ENCODE results near the gene DYRK1B.
A peak's percentile ranks its signal among the peaks of the same experiment; 100 is the strongest.

DYRK1B gene

GRCh38 chr19:39837978-39838377 is 4.0 kb upstream of the DYRK1B start:
- Histone ChIP-seq H3K36me3 (ENCODE audit: control insufficient read depth, insufficient read depth, low read length) (peaks cover 38% of the 10 kb centered on the region), H3K4me1 (ENCODE audit: control insufficient read depth, insufficient read depth, low read length) (peaks cover 3% of the 10 kb centered on the region), H3K4me3 (ENCODE audit: low read length) (no peak overlapping the region), H3K9ac (ENCODE audit: low read length) (no peak overlapping the region), H3K27me3 (ENCODE audit: control insufficient read depth, insufficient read depth, low read length) (no peaks in the 10 kb centered on the region), H3K27ac (ENCODE audit: low read depth, low read length) (no peak overlapping the region)

DNA sequence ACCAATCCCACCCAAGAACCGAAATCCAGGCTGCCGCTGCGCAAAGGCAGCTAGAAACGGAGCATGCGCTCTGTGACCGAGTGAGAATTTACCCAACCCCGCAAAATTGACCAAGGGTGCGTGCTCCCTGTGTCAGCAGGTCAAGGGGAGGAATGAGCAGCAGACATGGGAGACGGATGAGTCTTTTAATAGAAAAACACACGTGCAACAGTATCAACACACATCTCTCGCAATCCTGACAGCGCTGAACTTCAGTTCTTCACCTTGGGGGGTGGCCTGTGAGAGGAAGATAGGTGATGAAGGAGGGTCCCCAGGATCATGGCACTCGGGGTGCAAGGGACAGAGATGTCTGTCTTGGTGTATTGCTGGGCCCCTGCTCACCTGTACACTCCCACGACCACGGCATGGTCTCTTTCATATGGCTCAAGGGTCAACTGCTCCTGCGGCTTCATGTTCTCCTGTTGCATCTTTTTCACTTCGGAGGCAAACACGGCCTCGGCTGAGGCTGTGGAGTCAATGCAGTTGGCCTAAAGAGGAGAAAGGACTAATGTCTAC is 402 bp upstream of the DYRK1B start:
- peaks cover 51% of the 10 kb centered on the region for H3K36me3 ChIP-seq (ENCODE audit: control insufficient read depth, insufficient read depth, low read length)
- H3K27me3 ChIP-seq (ENCODE audit: control insufficient read depth, insufficient read depth, low read length): no peaks in the 10 kb centered on the region
- peak overlapping the region; percentile 97 for H3K4me3 ChIP-seq (ENCODE audit: low read length)
- peak overlapping the region; percentile 73 for H3K27ac ChIP-seq (ENCODE audit: low read depth, low read length)
- peaks cover 11% of the 10 kb centered on the region for H3K4me1 ChIP-seq (ENCODE audit: control insufficient read depth, insufficient read depth, low read length)
- no peak overlapping the region for H3K9ac ChIP-seq (ENCODE audit: low read length)

- H3K4me1 ChIP-seq (ENCODE audit: control insufficient read depth, insufficient read depth, low read length): peaks cover 11% of the 10 kb centered on the region
- H3K36me3 ChIP-seq (ENCODE audit: control insufficient read depth, insufficient read depth, low read length): peaks cover 45% of the 10 kb centered on the region
- H3K9ac ChIP-seq (ENCODE audit: low read length): peak overlapping the region; percentile 38
- peak overlapping the region; percentile 73 for H3K27ac ChIP-seq (ENCODE audit: low read depth, low read length)
- no peaks in the 10 kb centered on the region for H3K27me3 ChIP-seq (ENCODE audit: control insufficient read depth, insufficient read depth, low read length)
- H3K4me3 ChIP-seq (ENCODE audit: low read length): peak overlapping the region; percentile 97
Observed at GRCh38 chr19:39833160-39833463, 850 bp downstream of the DYRK1B start.

GRCh38 chr19:39832341-39833083 is 1.4 kb downstream of the DYRK1B start:
- Histone ChIP-seq H3K4me3 (ENCODE audit: low read length) (peak overlapping the region; percentile 97), H3K36me3 (ENCODE audit: control insufficient read depth, insufficient read depth, low read length) (peaks cover 43% of the 10 kb centered on the region)

DNA sequence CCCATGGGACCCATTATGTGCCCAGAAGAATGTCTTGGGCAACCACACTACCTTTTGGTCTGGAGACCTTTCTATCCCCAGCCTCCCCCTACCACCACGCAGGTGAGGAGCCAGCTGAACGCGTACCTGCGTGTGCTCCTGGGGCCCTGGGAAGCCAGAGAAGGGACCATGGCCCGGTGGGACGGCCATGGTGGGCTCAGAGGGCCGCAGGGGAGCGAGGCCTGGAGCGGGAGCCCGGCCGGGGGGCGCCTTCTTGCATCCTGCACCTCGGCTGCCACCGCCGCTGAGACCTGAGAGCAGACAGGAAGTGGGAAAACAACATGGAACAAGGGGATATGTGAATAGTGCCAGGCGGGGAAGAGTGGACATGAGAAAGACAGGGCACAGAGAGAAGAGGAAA is 2.3 kb downstream of the DYRK1B start:
- H3K36me3 ChIP-seq (ENCODE audit: control insufficient read depth, insufficient read depth, low read length): peaks cover 39% of the 10 kb centered on the region
- H3K4me3 ChIP-seq (ENCODE audit: low read length): no peak overlapping the region
- no peak overlapping the region for H3K9ac ChIP-seq (ENCODE audit: low read length)
- no peak overlapping the region for H3K27ac ChIP-seq (ENCODE audit: low read depth, low read length)
- H3K4me1 ChIP-seq (ENCODE audit: control insufficient read depth, insufficient read depth, low read length): peaks cover 11% of the 10 kb centered on the region
- H3K27me3 ChIP-seq (ENCODE audit: control insufficient read depth, insufficient read depth, low read length): no peaks in the 10 kb centered on the region

More at GRCh38 chr19:39832341-39833083, 1.4 kb downstream of the DYRK1B start:
- no peaks in the 10 kb centered on the region for H3K27me3 ChIP-seq (ENCODE audit: control insufficient read depth, insufficient read depth, low read length)
- H3K27ac ChIP-seq (ENCODE audit: low read depth, low read length): no peak overlapping the region
- no peak overlapping the region for H3K9ac ChIP-seq (ENCODE audit: low read length)
- peaks cover 11% of the 10 kb centered on the region for H3K4me1 ChIP-seq (ENCODE audit: control insufficient read depth, insufficient read depth, low read length)

DNA sequence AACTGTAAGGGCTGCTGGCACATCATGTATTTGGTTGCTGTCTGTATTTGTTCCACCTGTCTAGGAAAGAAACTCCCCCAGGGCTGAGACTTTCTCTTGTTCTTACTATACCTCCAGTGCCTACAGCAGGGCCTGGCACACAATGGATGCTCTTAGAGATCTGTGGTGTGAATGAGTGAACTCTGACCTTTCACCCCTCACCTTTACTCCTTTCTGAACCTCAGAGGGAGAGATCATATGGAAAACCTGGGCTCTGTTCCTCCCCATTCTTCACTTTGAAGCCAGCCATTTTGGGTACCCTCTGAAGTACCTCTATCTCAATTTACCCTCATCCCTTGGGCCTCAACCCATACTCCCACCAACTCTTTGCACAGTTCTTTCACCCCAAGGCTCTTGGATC is 3.1 kb downstream of the DYRK1B start:
- H3K4me1 ChIP-seq (ENCODE audit: control insufficient read depth, insufficient read depth, low read length): peaks cover 11% of the 10 kb centered on the region
- peaks cover 32% of the 10 kb centered on the region for H3K36me3 ChIP-seq (ENCODE audit: control insufficient read depth, insufficient read depth, low read length)
- H3K27ac ChIP-seq (ENCODE audit: low read depth, low read length): no peak overlapping the region
- no peak overlapping the region for H3K4me3 ChIP-seq (ENCODE audit: low read length)
- H3K9ac ChIP-seq (ENCODE audit: low read length): no peak overlapping the region
- H3K27me3 ChIP-seq (ENCODE audit: control insufficient read depth, insufficient read depth, low read length): no peaks in the 10 kb centered on the region

DNA sequence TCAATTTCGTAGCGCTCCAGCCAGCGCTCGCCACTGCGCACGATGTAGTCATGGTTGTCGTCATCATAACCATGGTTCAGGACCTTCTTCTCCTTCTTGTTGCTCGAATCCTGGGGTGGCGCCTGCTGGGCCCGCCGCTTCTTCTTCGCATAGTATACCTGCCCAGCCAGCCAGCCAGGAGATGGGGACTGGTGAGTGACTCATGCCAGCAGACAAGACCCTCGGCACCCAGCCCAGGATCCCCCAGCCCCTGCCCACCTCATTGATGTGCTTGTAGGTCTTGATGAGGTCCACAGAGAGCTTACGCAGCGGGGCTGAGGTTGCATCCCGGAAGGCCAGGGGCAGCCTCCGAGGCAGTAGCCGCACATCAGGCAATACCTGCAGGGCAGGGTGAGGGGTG is 3.6 kb downstream of the DYRK1B start:
- no peak overlapping the region for H3K27ac ChIP-seq (ENCODE audit: low read depth, low read length)
- H3K9ac ChIP-seq (ENCODE audit: low read length): no peak overlapping the region
- H3K4me1 ChIP-seq (ENCODE audit: control insufficient read depth, insufficient read depth, low read length): peaks cover 11% of the 10 kb centered on the region
- peaks cover 28% of the 10 kb centered on the region for H3K36me3 ChIP-seq (ENCODE audit: control insufficient read depth, insufficient read depth, low read length)
- H3K4me3 ChIP-seq (ENCODE audit: low read length): no peak overlapping the region
- H3K27me3 ChIP-seq (ENCODE audit: control insufficient read depth, insufficient read depth, low read length): no peaks in the 10 kb centered on the region

DNA sequence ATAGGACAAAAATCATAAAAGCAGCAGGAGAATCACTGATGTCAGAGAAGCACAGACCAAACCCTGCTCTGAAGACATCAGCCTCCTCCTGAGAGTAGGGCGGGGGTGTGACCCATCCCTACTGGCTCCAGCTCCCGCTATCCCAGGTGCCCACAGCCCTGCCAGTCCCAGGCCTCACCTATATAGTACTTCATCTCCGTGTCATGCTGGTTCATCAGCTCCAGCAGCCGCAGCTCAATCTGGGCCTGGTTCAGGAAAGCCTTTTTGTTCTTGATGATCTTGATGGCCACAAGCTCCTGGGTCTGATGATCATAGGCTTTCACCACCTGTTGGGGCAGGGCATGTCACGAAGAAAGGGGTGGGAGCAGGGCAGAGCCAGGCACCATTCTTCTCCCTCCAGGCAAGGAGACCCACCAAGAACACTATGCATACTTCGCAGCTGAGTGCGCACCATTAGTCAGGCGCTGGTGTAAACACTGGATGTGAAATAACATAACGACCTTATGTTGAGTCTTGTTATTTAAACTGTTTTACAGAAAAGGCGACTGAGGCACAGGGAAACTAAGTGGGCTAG is 4.2 kb downstream of the DYRK1B start:
- H3K4me1 ChIP-seq (ENCODE audit: control insufficient read depth, insufficient read depth, low read length): peaks cover 11% of the 10 kb centered on the region
- no peaks in the 10 kb centered on the region for H3K27me3 ChIP-seq (ENCODE audit: control insufficient read depth, insufficient read depth, low read length)
- no peak overlapping the region for H3K9ac ChIP-seq (ENCODE audit: low read length)
- H3K4me3 ChIP-seq (ENCODE audit: low read length): no peak overlapping the region
- H3K27ac ChIP-seq (ENCODE audit: low read depth, low read length): no peak overlapping the region
- H3K36me3 ChIP-seq (ENCODE audit: control insufficient read depth, insufficient read depth, low read length): peaks cover 28% of the 10 kb centered on the region

DNA sequence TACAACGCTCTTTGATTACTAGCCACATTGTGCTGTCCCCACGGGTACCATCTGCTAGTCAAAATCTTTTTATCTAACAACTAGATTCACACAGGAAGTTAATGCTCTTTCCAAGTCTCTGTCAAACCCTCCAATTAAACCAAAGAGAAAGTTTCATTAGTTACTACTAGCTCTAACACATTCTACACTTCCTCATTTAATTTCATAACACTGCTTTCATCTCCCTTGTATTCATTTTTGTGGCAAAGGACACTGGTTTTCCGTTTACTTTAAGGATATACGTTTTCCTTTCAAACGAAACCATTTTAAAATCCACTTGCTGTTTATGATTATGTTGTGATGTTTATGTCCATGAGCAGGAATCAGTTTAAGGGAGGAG is 5.3 kb downstream of the DYRK1B start:
- Histone ChIP-seq H3K9ac (ENCODE audit: low read length) (no peak overlapping the region), H3K27me3 (ENCODE audit: control insufficient read depth, insufficient read depth, low read length) (no peaks in the 10 kb centered on the region), H3K4me1 (ENCODE audit: control insufficient read depth, insufficient read depth, low read length) (peaks cover 10% of the 10 kb centered on the region), H3K4me3 (ENCODE audit: low read length) (no peak overlapping the region), H3K36me3 (ENCODE audit: control insufficient read depth, insufficient read depth, low read length) (peaks cover 28% of the 10 kb centered on the region), H3K27ac (ENCODE audit: low read depth, low read length) (no peak overlapping the region)

DNA sequence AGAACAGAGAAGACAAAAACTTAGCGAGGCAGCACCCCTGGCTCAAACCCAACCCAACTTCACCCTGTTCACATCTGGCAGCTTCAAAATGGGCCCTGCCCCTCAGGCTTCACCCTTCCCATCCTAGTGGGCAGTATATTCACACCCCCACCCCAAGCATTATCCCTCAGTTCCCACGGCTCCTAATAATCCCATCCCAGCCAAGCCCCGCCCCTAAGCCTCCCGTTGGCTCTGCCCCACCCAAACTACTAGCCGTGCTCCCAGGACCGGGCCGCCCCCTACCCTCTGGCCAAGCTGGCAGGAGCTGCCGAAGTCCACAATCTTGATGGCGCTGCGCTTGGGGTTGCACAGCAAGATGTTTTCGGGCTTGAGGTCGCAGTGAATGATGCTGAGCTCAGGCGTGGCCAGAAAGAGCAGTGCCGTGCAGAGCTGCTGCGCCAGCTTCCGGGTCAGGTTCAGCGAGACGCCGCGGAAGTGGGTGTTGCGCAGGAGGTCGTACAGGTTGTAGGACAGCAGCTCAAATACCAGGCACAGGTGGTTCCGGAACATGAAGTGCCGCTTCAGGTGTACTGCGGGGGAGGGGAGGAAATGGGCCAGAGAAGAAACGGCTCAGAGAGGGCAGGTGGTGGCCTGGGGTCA is 5.8 kb downstream of the DYRK1B start:
- peaks cover 12% of the 10 kb centered on the region for H3K4me1 ChIP-seq (ENCODE audit: control insufficient read depth, insufficient read depth, low read length)
- no peak overlapping the region for H3K27ac ChIP-seq (ENCODE audit: low read depth, low read length)
- no peaks in the 10 kb centered on the region for H3K27me3 ChIP-seq (ENCODE audit: control insufficient read depth, insufficient read depth, low read length)
- no peak overlapping the region for H3K9ac ChIP-seq (ENCODE audit: low read length)
- H3K36me3 ChIP-seq (ENCODE audit: control insufficient read depth, insufficient read depth, low read length): peaks cover 28% of the 10 kb centered on the region
- no peak overlapping the region for H3K4me3 ChIP-seq (ENCODE audit: low read length)

GRCh38 chr19:39827216-39827615 is 6.7 kb downstream of the DYRK1B start:
- Histone ChIP-seq H3K4me1 (ENCODE audit: control insufficient read depth, insufficient read depth, low read length) (peaks cover 6% of the 10 kb centered on the region), H3K27ac (ENCODE audit: low read depth, low read length) (no peak overlapping the region), H3K27me3 (ENCODE audit: control insufficient read depth, insufficient read depth, low read length) (no peaks in the 10 kb centered on the region), H3K4me3 (ENCODE audit: low read length) (no peak overlapping the region), H3K9ac (ENCODE audit: low read length) (no peak overlapping the region), H3K36me3 (ENCODE audit: control insufficient read depth, insufficient read depth, low read length) (peaks cover 28% of the 10 kb centered on the region)

DNA sequence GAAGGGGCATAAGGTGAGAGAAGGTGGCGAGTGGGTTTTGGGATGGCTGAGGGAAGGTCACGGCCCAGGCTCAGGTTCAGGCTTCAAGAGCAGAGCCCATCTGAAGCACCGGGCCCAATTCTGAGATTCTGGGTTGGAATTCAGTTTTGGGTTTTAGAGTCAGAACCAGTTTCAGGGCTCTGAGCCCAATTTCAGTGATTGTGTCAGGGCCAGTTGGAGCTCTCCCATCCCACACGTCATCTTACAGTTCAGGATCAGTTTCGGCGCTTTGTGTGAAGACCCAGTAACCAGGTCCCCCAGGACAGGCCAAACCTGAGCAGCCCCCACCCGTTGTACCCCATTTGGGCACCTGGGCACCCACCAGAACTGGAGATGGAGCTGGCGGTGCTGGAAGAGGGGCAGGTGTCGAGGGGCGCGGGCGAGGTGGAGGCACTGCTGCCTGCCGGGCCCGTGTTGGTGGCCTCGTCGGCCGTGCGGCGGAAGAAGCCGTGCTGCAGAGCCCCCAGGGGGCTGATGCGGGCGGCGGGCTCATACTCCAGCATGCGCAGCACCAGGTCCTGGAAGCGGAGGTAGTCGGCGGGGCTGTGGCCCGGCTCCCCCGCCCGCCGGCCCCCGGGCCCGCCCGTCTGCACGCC is 7.5 kb downstream of the DYRK1B start:
- Histone ChIP-seq H3K27me3 (ENCODE audit: control insufficient read depth, insufficient read depth, low read length) (no peaks in the 10 kb centered on the region), H3K4me1 (ENCODE audit: control insufficient read depth, insufficient read depth, low read length) (peaks cover 5% of the 10 kb centered on the region), H3K4me3 (ENCODE audit: low read length) (no peak overlapping the region), H3K9ac (ENCODE audit: low read length) (no peak overlapping the region), H3K36me3 (ENCODE audit: control insufficient read depth, insufficient read depth, low read length) (peaks cover 26% of the 10 kb centered on the region), H3K27ac (ENCODE audit: low read depth, low read length) (no peak overlapping the region)
